ENCODE results near the gene TMEM150A.
A peak's percentile ranks its signal among the peaks of the same experiment; 100 is the strongest.

The TMEM150A gene

DNA sequence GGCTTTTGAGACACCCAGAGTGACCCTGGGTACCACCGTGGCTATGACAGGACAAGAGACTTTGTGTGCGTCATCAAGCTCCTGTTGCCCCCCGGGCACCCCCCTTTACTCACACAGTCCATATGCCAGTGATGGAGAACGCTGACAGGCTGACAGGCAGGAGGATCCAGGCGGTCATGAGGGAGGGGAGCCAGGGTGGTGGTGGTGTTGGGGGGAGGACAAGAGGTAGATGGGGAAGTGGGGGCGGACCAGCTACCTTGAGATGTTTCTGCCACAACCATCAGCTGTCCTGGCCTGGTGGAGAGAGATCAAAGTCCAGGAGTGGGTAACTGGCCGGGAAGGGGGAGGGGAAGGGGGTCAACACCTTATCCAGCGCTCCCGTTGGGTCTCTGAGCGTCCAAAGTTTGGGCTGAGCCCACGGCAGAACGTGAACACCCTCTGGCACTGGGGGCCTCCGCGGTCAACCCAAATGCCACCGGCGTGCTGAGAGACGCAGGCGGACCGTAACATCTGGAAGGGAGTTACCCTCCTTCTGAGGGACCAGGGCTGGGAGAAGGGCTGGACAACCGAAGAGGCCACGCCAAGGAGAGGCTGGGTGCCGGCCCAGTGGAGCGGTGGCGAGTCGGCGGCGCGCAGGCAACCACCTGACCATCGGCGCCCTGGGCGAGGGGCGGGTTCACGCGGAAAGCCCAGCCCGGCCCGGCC lies 575 bp downstream of the TMEM150A start:
- H3K4me3 ChIP-seq (ENCODE audit: low read depth, low read length) = peak overlapping the region; percentile 75
- no peak for DNase-seq (ENCODE audit: low read depth)
- TF ChIP-seq, protein P1, sequence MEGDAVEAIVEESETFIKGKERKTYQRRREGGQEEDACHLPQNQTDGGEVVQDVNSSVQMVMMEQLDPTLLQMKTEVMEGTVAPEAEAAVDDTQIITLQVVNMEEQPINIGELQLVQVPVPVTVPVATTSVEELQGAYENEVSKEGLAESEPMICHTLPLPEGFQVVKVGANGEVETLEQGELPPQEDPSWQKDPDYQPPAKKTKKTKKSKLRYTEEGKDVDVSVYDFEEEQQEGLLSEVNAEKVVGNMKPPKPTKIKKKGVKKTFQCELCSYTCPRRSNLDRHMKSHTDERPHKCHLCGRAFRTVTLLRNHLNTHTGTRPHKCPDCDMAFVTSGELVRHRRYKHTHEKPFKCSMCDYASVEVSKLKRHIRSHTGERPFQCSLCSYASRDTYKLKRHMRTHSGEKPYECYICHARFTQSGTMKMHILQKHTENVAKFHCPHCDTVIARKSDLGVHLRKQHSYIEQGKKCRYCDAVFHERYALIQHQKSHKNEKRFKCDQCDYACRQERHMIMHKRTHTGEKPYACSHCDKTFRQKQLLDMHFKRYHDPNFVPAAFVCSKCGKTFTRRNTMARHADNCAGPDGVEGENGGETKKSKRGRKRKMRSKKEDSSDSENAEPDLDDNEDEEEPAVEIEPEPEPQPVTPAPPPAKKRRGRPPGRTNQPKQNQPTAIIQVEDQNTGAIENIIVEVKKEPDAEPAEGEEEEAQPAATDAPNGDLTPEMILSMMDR (IDR thresholded peaks at IDR 0.05; ENCODE audit: insufficient read depth, low read depth, low read length, missing control alignments) = no peak

DNA sequence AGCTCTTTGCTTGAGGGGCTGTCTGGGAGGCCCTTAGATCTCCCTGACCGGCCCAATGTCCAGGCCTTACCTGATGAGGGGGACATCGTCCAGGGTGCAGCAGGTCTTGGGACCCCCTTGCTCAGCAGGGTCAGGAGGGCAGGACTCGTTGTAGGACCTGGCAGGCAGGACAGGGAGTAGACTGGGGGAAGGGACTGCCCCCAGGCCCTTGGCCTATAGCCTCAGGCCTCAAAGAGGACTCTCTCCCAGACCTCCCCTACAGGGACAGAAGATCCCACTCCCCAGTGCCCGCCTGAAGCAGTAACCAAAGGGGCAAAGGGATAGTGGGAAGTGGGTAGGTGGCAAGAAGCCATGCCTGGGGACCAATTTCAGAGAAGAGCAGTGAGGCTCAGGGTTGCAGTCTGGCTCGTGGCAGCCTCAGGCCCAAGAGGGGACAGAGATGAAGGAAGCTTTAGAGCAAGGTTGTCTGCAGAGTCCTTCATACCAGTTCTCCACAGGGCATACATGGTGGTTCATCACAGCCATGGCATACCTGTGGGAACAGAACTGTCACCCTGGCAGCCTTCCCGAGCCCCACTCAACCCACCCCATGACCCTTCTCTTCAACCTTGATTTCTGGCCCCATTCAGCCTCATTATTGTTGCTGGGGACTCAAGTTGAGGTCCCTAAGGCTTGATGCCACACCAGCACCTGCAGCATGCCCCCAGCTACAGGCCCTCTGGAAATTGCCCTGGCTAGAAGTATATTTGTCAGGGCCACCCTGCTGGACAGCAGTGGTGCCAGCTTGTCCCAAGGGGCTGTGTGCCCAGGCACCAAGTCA lies 1.3 kb downstream of the TMEM150A start:
- H3K4me3 ChIP-seq (ENCODE audit: low read depth, low read length) = no peak overlapping the region
- no peak for DNase-seq (ENCODE audit: low read depth)
- TF ChIP-seq, protein P1 (IDR thresholded peaks at IDR 0.05; ENCODE audit: insufficient read depth, low read depth, low read length, missing control alignments) = no peak

DNA sequence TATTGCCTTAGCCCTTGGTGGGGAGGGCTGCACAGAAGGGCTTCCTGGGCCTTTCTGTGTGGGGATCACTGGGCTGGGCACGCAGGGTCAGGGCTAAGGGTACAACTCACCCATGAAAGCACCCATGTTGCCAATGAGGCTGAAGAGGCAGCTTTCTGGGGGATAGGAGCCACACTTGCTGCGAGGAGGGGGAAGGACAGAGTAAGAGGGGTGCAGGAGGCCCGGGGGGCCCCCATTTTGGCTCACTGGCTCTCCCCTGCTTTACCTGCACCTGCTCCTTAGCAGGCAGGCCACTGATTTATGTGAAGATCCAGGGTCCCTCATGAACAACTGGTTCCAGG lies 2.3 kb downstream of the TMEM150A start:
- TF ChIP-seq, protein P1 (IDR thresholded peaks at IDR 0.05; ENCODE audit: insufficient read depth, low read depth, low read length, missing control alignments) = no peak
- H3K4me3 ChIP-seq (ENCODE audit: low read depth, low read length) = no peak overlapping the region
- no peak for DNase-seq (ENCODE audit: low read depth)

DNA sequence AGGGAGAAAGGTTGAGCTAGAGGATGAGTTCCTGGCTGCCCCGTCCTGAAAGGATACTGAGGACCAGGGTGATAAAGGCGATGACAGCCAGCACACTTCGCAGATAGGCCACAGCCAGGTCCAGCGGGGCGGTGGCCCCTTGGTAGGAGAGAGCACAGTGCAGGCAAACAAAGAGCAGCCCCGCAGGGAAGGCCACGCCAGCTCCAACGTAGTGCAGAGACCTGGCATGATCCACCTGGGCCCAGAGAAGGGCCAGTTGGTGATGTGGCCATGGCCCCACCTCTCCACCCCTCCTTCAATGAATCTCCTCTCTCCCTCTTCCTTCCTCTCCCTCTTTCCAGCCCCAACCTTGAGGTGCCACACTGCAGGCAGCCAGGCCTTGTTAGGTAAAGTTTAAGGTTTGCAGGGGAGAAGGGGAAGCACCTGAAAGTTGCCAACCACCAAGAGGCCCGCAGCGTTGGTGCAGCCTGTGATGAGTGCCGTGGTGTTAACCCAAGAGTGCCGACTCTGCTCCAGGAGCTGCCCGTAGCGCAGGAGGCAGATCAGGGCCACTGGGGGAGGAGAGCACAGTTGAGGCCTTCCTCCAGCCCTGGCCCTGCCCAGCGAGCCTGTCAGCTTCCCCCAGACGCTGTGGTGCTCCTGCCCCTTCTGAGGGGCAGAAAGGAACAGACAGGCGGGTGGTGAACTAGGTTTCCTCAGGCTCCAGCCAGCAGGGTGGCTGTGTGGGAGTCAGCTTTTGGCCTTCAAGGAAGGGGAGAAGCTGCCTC lies 2.8 kb downstream of the TMEM150A start:
- no peak for DNase-seq (ENCODE audit: low read depth)
- no peak overlapping the region for H3K4me3 ChIP-seq (ENCODE audit: low read depth, low read length)
- TF ChIP-seq, protein P1 (IDR thresholded peaks at IDR 0.05; ENCODE audit: insufficient read depth, low read depth, low read length, missing control alignments) = no peak

DNA sequence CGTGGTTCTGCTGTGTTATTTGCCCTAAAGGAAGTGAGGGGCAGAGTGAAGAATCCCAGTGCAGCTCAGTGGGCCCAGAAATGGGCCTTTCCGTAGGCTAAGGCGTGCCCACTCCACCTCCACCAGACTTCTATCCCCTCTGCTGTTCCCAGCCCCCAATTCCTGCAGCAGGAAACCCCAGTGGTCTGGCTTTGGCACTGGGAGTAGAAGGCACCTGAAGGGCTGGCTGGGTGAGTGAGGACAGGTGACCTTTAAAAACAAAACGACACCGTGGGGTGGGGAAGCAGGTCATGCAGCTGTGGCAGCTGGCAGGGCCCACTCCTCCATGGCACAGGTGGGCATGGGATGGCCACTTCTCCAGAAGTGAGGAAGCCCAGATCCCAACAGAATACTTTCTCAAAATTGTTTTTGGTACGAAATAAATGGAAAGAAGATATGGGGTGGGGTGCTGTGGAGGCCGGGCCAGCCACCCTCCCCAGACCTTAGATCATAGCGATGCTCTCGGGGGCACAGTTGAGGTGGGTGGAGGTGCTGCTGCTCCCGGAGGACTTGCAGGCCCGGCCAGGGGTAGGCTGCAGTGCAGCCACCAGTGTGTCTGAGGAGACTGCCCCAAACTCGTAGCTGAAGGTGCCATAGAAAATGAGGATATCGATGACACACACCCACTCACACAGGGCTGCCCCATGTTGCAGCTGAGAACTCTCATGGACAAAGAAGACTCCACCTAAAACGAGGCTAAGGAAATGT lies 3.7 kb downstream of the TMEM150A start:
- TF ChIP-seq, protein P1 (IDR thresholded peaks at IDR 0.05; ENCODE audit: insufficient read depth, low read depth, low read length, missing control alignments) = no peak
- DNase-seq (ENCODE audit: low read depth) = no peak
- H3K4me3 ChIP-seq (ENCODE audit: low read depth, low read length) = no peak overlapping the region

DNA sequence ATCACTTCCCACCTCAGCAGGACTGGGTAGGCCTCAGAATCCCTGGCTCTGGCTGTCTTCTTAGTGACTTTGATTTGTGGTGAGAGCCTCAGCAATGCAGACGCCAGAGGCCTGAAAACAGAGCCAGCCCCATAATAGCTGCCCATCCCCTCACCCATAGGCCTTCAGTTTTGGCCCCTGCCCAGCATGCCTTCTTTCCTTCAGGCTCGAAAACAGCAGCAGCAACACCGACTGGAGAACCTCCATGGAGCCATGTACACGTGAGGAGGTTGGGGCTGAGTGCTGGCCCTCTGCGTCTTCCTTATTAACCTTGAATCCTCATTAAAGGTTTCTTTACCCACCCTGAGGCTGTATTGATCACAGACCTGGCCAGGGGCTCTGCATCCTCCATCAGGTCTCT lies 5.3 kb downstream of the TMEM150A start:
- H3K4me3 ChIP-seq (ENCODE audit: low read depth, low read length) = no peak overlapping the region
- TF ChIP-seq, protein P1 (IDR thresholded peaks at IDR 0.05; ENCODE audit: insufficient read depth, low read depth, low read length, missing control alignments) = no peak

More for the DNA sequence above, 5.3 kb downstream of the TMEM150A start:
- no peak for DNase-seq (ENCODE audit: low read depth)

All from GM12865 (cell line).